NB4 (cell line): Measurements from ENCODE around the gene KLHL25.
"Not testable (repeated sequence)": the region's sequence is repeated elsewhere in the genome, so short reads cannot be mapped to it uniquely, and the experiment has no call there.

ENCODE experiments used
- DNase-seq: peaks from one replicate; pipeline ENCODE4 v3.0.0; 2010; ENCODE audit warnings: low read depth
- H3K4me3 ChIP-seq: one replicate; pipeline ENCODE4 v1.5.1; 2011; ENCODE audit warnings: mild to moderate bottlenecking, low read depth, low read length, moderate library complexity
- CTCF ChIP-seq: IDR thresholded peaks from one replicate; pipeline ENCODE4 v1.5.1; 2012; ENCODE audit warnings: low read depth, low read length
- MAX ChIP-seq: IDR thresholded peaks from 2 replicates; pipeline ENCODE4 v1.6.1; 2011; ENCODE audit warnings: low read depth, low read length
- MYC ChIP-seq: IDR thresholded peaks from 2 replicates; pipeline ENCODE4 v1.6.1; 2011; ENCODE audit warnings: low read depth, low read length
- POLR2A ChIP-seq: IDR thresholded peaks from 2 replicates; pipeline ENCODE4 v1.6.1; 2011; ENCODE audit warnings: mild to moderate bottlenecking; ENCODE audit not compliant: insufficient read length; ENCODE audit errors: extremely low read depth

Gene KLHL25

GRCh38 chr15:85810075-85810474, 15.3 kb upstream of the KLHL25 start:
- H3K4me3 ChIP-seq = no peak overlapping the region
- TF ChIP-seq CTCF (no peak), MYC (no peak), POLR2A (no peak), MAX (no peak)
- DNase-seq = no peak

- H3K4me3 ChIP-seq = no peak overlapping the region
- no peak for TF ChIP-seq MYC
- TF ChIP-seq POLR2A = no peak
- no peak for TF ChIP-seq MAX
- TF ChIP-seq CTCF = no peak
- DNase-seq = no peak
Observed at GRCh38 chr15:85805420-85805819, 10.7 kb upstream of the KLHL25 start.

- TF ChIP-seq MAX (no peak), CTCF (no peak), POLR2A (no peak), MYC (no peak)
- DNase-seq = no peak
- no peak overlapping the region for H3K4me3 ChIP-seq
Observed at GRCh38 chr15:85804481-85805170, 9.9 kb upstream of the KLHL25 start.

- H3K4me3 ChIP-seq, DNase-seq: not testable (repeated sequence)
- peak; percentile 22 for TF ChIP-seq CTCF
Observed at GRCh38 chr15:85802617-85803016, 7.9 kb upstream of the KLHL25 start.

- no peak overlapping the region for H3K4me3 ChIP-seq
- TF ChIP-seq MAX (no peak), MYC (no peak)
- no peak for DNase-seq
Observed at GRCh38 chr15:85800478-85801123, 5.9 kb upstream of the KLHL25 start.

GRCh38 chr15:85796371-85796770, 1.6 kb upstream of the KLHL25 start:
- H3K4me3 ChIP-seq, DNase-seq: not testable (repeated sequence)
